Hepatocyte (in vitro differentiated cells): ENCODE results near the gene CACNG7. TPM values are rescaled to one million over a fixed set of nuclear protein-coding genes. Genes with fewer than 3 reads are reported as not detected.

Experiments
- DNase-seq: peaks from one replicate; pipeline ENCODE4 v3.0.0-alpha.2; 2016; ENCODE audit warnings: low spot score
- H2AFZ ChIP-seq: fragments of 200-600 bp; sonication (generic); 2 replicates; pipeline ENCODE4 v1.6.0; 2016; ENCODE audit warnings: antibody characterized with exemption, mild to moderate bottlenecking
- H3K27ac ChIP-seq: fragments of 200-600 bp; sonication (generic); 2 replicates; pipeline ENCODE4 v1.5.1; 2016; ENCODE audit warnings: mild to moderate bottlenecking
- H3K27me3 ChIP-seq: fragments of 200-600 bp; sonication (generic); 2 replicates; pipeline ENCODE4 v1.6.1; 2016
- H3K36me3 ChIP-seq: fragments of 200-600 bp; sonication (generic); replicated peaks from 2 replicates; pipeline ENCODE4 v1.5.1; 2016; ENCODE audit warnings: low read depth; ENCODE audit not compliant: insufficient read depth
- H3K4me1 ChIP-seq: fragments of 200-600 bp; sonication (generic); 2 replicates; pipeline ENCODE4 v1.5.1; 2016; ENCODE audit warnings: mild to moderate bottlenecking, moderate library complexity; ENCODE audit not compliant: insufficient read depth
- H3K4me2 ChIP-seq: fragments of 200-600 bp; sonication (generic); 2 replicates; pipeline ENCODE4 v1.6.0; 2016
- H3K4me3 ChIP-seq: fragments of 200-600 bp; sonication (generic); 2 replicates; pipeline ENCODE4 v1.5.1; 2016; ENCODE audit warnings: mild to moderate bottlenecking
- H3K79me2 ChIP-seq: fragments of 200-600 bp; sonication (generic); 2 replicates; pipeline ENCODE4 v1.6.0; 2017; ENCODE audit warnings: mild to moderate bottlenecking
- H3K9me2 ChIP-seq: fragments of 200-600 bp; sonication (generic); replicated peaks from 2 replicates; pipeline ENCODE4 v1.6.0; 2017; ENCODE audit warnings: mild to moderate bottlenecking; ENCODE audit not compliant: insufficient read depth
- H3K9me3 ChIP-seq: fragments of 200-600 bp; sonication (generic); 2 replicates; pipeline ENCODE4 v1.5.1; 2016; ENCODE audit warnings: low read depth, mild to moderate bottlenecking
- H4K20me1 ChIP-seq: fragments of 200-600 bp; sonication (generic); 2 replicates; pipeline ENCODE4 v1.6.0; 2016; ENCODE audit warnings: mild to moderate bottlenecking; ENCODE audit not compliant: insufficient read depth, poor library complexity, severe bottlenecking
- EZH2 ChIP-seq: fragments of 200-600 bp; sonication (generic); IDR thresholded peaks from 2 replicates; pipeline ENCODE4 v1.6.1; 2016; ENCODE audit warnings: antibody characterized with exemption, mild to moderate bottlenecking, borderline replicate concordance
- EZH2phosphoT487 ChIP-seq: fragments of 200-600 bp; sonication (generic); IDR thresholded peaks from one replicate; pipeline ENCODE4 v1.6.1; 2018; ENCODE audit warnings: antibody characterized with exemption, mild to moderate bottlenecking, low read depth, moderate library complexity; ENCODE audit not compliant: unreplicated experiment, severe bottlenecking
- WGBS: methylation state at CpG from one replicate; pipeline ENCODE4 v1.1.6; 2016; ENCODE audit warnings: low lambda C conversion rate; ENCODE audit errors: missing lambda C conversion rate; 5-methylcytosine and 5-hydroxymethylcytosine counted together
- polyA plus RNA-seq: library from polyadenylated mRNA; unstranded; fragments of >200 nt; fragmentation: Nextera tagmentation; extraction: Ambion mirVana; gene quantifications from 2 replicates; pipeline ENCODE4 v1.2.1, GENCODE V29; 2016
- total RNA-seq: library from RNA; depleted of rRNA; stranded (reverse); fragments of >200 nt; gene quantifications from 2 replicates; pipeline ENCODE4 v1.2.3, GENCODE V29; 2014
- TF ChIP-seq, protein P1 (sequence below): fragments of 200-600 bp; sonication (generic); IDR thresholded peaks from 2 replicates; pipeline ENCODE4 v1.5.1; 2016; ENCODE audit warnings: antibody characterized with exemption, mild to moderate bottlenecking; ENCODE audit not compliant: poor library complexity

Gene CACNG7
- total and polyA plus RNA-seq, 2 experiments from 2014 or later: 0.31 to 0.90 TPM

DNA sequence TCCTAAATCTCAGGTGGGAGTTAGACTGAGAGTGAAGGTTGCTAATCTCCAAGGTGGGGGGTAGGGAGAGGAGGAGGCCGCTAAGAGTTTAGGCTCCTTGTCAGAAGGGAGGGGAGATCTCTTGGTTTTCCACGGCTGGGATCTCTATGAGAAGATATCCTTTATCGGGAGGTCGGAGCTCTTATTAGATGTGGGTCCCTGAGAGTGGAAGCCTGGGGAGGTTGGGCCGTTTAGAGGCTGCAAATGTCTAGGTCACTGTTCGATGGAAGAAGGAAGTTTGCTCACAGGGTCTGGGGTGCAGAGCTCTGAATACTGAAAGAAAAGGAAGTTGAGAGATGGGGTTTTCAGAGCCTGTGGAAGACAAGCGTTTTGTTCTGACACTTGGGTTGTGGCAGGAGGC lies 37.6 kb upstream of the CACNG7 start:
- Histone ChIP-seq H2AFZ (no peak overlapping the region), H3K4me1 (peaks cover 8% of the 10 kb centered on the region), H3K9me2 (no peaks in the 10 kb centered on the region), H3K4me3 (no peak overlapping the region), H3K4me2 (no peak overlapping the region), H3K79me2 (peaks cover 34% of the 10 kb centered on the region), H4K20me1 (peaks cover 22% of the 10 kb centered on the region), H3K27ac (no peak overlapping the region), H3K9me3 (no peaks in the 10 kb centered on the region), H3K36me3 (no peaks in the 10 kb centered on the region), H3K27me3 (no peaks in the 10 kb centered on the region)
- TF ChIP-seq EZH2: no peak
- TF ChIP-seq, protein P1, sequence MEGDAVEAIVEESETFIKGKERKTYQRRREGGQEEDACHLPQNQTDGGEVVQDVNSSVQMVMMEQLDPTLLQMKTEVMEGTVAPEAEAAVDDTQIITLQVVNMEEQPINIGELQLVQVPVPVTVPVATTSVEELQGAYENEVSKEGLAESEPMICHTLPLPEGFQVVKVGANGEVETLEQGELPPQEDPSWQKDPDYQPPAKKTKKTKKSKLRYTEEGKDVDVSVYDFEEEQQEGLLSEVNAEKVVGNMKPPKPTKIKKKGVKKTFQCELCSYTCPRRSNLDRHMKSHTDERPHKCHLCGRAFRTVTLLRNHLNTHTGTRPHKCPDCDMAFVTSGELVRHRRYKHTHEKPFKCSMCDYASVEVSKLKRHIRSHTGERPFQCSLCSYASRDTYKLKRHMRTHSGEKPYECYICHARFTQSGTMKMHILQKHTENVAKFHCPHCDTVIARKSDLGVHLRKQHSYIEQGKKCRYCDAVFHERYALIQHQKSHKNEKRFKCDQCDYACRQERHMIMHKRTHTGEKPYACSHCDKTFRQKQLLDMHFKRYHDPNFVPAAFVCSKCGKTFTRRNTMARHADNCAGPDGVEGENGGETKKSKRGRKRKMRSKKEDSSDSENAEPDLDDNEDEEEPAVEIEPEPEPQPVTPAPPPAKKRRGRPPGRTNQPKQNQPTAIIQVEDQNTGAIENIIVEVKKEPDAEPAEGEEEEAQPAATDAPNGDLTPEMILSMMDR: no peak
- TF ChIP-seq EZH2phosphoT487: no peak
- 88% methylated on average over 7 of the region's 7 CpGs for WGBS
- DNase-seq: no peak

DNA sequence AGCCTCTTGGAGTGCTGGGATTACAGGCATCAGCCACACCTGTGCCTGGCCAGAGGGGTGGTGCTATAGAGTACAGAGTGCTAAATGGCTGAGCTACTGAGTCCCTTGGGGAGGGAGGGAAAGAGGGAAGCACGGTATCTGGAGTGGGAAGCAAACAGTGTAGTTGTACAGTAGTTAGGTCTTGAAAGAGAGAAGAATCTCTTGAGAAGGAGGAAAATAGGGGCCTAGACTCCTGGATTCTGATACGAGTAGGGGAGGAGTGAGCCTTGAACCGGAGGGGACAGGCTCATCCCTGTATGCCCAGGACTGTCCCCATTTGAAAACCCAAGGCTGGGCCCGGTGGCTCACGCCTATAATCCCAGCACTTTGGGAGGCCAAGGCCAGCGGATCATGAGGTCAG lies 36.3 kb upstream of the CACNG7 start:
- Histone ChIP-seq H3K27me3 (no peaks in the 10 kb centered on the region), H4K20me1 (peaks cover 22% of the 10 kb centered on the region), H3K79me2 (peaks cover 34% of the 10 kb centered on the region), H3K4me1 (no peaks in the 10 kb centered on the region), H3K36me3 (no peaks in the 10 kb centered on the region), H3K27ac (no peak overlapping the region), H3K9me3 (no peaks in the 10 kb centered on the region), H3K4me3 (no peak overlapping the region), H3K4me2 (no peak overlapping the region), H2AFZ (no peak overlapping the region), H3K9me2 (no peaks in the 10 kb centered on the region)
- no peak for DNase-seq
- TF ChIP-seq, protein P1: no peak
- 90% methylated on average over 6 of the region's 6 CpGs for WGBS

DNA sequence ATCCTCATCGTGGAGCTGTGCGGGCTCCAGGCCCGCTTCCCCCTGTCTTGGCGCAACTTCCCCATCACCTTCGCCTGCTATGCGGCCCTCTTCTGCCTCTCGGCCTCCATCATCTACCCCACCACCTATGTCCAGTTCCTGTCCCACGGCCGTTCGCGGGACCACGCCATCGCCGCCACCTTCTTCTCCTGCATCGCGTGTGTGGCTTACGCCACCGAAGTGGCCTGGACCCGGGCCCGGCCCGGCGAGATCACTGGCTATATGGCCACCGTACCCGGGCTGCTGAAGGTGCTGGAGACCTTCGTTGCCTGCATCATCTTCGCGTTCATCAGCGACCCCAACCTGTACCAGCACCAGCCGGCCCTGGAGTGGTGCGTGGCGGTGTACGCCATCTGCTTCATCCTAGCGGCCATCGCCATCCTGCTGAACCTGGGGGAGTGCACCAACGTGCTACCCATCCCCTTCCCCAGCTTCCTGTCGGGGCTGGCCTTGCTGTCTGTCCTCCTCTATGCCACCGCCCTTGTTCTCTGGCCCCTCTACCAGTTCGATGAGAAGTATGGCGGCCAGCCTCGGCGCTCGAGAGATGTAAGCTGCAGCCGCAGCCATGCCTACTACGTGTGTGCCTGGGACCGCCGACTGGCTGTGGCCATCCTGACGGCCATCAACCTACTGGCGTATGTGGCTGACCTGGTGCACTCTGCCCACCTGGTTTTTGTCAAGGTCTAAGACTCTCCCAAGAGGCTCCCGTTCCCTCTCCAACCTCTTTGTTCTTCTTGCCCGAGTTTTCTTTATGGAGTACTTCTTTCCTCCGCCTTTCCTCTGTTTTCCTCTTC lies 35.1 kb upstream of the CACNG7 start:
- H3K9me3 ChIP-seq: no peaks in the 10 kb centered on the region
- H3K36me3 ChIP-seq: no peaks in the 10 kb centered on the region
- DNase-seq: no peak
- TF ChIP-seq EZH2phosphoT487: no peak
- TF ChIP-seq, protein P1: no peak
- no peak for TF ChIP-seq EZH2
- H3K4me2 ChIP-seq: no peak overlapping the region
- H3K79me2 ChIP-seq: peaks cover 28% of the 10 kb centered on the region
- no peaks in the 10 kb centered on the region for H3K4me1 ChIP-seq
- 97% methylated on average over 50 of the region's 51 CpGs for WGBS
- no peaks in the 10 kb centered on the region for H3K9me2 ChIP-seq
- no peak overlapping the region for H3K27ac ChIP-seq
- peaks cover 22% of the 10 kb centered on the region for H4K20me1 ChIP-seq
- H3K4me3 ChIP-seq: no peak overlapping the region
- H2AFZ ChIP-seq: no peak overlapping the region
- no peaks in the 10 kb centered on the region for H3K27me3 ChIP-seq
